GM21526 (cell line): Measurements from ENCODE around the gene SWI5.

Source experiments
- ATAC-seq: cut with Tn5 transposase; IDR thresholded peaks from one replicate; pipeline ENCODE4 v1.9.1; 2021; ENCODE audit warnings: moderate library complexity; ENCODE audit not compliant: unreplicated experiment, low FRiP score

The SWI5 gene

GRCh38 chr9:128250839-128251731 is 25.0 kb upstream of the SWI5 start:
- ATAC-seq = no peak

- no peak for ATAC-seq
These were observed 24.4 kb upstream of the SWI5 start for GRCh38 chr9:128251732-128252100.

DNA sequence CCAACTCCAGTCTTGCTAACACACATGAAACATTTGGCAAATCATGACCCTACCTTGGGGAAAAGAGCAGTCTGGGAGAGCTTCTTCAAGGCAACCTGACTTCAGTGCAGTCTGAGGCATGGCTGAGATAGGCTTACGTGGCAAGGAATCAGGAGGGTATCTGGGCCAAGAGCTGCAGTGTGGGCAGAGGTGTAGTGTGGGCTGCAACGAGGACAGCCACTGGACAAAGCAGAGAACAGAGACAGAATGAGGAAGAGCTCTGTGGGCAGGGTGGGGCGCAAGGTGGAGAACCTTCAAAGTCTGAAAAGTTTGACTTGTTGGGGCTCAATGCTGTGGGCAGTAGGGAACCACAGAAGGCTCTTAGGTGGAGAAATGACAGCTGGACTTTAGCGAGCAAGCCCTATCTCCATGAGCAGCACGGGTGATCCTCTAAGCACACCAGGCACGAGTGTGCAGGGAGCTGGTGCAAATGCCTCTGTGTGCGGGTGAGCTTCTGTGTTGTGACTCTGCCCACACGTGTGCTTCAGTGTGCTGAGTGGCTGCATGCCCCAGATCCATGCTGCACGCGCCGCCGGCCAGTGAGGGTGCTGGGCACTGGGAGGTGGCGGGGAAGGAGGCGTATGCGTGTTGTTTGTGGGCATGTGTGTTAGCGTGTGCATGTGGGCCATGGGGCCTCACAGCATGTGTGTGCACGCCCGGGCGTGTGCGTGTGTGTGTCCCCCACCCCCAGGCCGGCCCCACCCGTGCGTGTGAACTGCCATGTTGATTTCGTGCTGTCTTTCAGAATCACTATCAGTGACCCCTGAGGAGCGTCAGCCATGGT is 23.5 kb upstream of the SWI5 start:
- ATAC-seq = no peak

DNA sequence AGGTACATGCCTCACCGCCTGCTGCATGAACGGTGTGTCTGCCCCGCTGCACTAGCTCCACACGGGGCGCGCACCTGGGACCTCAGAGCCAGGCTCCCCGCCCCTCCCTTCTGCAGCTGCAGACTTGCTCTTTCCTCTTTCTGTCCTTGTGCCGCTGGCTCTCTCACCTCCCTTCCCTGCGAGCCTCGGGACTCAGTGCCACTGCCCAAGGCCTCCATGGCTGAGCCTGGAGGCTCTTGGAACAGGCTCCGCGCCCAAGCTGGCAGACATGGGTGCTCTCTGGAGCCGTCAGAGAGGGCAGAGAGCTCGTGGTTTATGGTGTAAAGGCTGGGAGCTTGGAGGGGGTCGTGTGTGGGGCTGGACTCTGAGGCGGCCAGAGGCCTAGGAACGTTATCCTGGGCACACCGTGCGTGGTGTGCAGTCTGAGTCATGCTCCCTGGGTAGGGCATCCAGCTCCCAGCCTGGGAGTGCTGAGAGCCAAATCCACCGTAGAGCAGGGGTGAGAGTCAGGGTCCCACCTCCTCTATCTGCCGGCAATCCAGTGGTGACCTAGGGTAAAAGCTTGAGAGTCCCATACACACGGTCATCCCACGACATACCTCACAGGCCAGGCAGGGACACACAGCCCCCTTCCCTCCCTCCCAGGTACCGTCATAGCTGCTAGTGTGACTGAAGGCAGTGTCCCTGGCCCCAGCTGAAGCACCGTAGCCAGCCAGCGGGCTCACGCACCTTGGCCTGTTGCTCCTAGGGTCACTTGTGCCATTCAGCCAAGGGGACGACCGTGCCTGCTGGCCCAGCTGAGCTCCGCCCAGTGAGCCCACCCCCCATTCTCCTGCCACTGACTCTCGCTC is 22.7 kb upstream of the SWI5 start:
- ATAC-seq = no peak

DNA sequence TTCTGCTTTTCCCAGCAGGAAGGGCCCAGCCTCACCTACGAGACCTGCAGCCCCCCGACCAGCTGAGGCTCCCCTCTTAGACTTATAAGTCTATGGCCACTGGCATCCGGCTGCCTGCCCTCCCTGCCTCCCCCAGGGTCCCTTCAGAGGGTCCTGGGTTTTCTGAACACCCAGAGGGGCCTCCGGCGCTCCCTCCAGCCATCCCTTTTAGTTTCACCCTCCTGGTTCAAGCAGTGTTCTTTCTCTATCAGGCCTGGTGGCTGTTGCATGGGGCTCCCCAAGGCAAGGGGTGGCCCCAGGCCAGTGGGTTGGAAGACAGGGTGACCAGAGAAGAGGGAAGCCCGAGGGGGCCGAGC is 22.1 kb upstream of the SWI5 start:
- ATAC-seq = no peak

GRCh38 chr9:128254362-128254761 is 21.7 kb upstream of the SWI5 start:
- no peak for ATAC-seq

- no peak for ATAC-seq
These were observed 21.0 kb upstream of the SWI5 start for GRCh38 chr9:128254855-128255759.

- no peak for ATAC-seq
These were observed 18.8 kb upstream of the SWI5 start for GRCh38 chr9:128257086-128257825.

GRCh38 chr9:128257907-128258306 is 18.2 kb upstream of the SWI5 start:
- no peak for ATAC-seq

- ATAC-seq = no peak
These were observed 17.8 kb upstream of the SWI5 start for GRCh38 chr9:128258326-128258725.

GRCh38 chr9:128259156-128259555 is 16.9 kb upstream of the SWI5 start:
- no peak for ATAC-seq

- ATAC-seq = no peak
These were observed 15.7 kb upstream of the SWI5 start for GRCh38 chr9:128260340-128260739.

DNA sequence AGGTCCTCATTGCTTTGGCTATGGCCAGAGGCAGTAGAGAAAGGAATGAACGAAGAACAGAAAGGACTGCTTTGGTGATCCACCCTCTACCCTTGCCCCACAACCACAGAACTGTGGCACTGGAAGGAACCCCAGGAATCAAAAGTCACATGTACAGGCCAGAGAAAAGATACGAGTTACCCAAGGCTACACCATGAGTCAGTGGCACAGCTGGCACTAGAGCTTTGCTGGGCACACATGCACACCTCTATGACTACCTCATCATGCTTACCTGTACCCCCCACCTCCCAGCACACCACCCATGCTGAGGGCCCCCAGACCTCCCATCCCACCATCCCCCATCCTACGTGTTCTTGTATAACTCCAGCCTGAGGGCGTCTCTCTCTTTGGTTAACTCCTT is 13.4 kb upstream of the SWI5 start:
- no peak for ATAC-seq

GRCh38 chr9:128265348-128265847 is 10.7 kb upstream of the SWI5 start:
- ATAC-seq = no peak

DNA sequence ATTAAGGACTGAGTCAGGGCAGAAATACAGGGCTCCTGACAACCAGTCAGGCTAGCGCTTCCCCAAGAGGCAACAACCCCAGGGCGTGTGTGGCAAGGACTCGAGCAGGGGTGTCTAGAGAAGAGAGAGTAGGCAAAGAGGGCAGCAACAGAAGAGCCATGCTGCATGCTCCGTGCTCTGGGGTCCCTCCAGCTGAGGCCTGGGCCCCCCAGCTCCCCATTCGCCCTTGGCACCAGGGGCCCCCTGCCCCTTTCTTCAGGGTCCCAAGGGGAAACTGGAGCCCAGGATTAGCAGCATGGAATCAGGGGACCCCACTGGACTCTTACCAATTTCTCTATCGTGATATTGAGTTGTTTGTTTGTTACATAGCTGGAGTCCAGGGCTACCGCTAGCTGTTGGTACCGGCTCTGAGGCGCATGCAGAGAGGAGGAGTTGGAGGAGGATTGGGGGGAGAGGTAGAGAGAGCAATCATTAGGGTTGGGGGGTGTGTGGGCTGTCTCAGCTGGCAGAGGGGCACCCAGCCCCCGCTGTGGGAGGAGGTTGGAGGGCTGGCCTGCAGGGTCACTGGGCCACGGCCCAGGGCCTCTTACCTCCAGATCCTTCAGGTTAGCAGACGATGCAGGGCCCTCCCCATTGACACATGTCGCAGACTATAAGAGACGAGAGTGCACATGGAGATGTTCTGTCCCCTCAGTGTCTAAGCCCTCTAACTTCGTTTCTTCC is 9.0 kb upstream of the SWI5 start:
- ATAC-seq = no peak

- no peak for ATAC-seq
These were observed 5.0 kb upstream of the SWI5 start for GRCh38 chr9:128271112-128271511.

- no peak for ATAC-seq
These were observed 4.6 kb upstream of the SWI5 start for GRCh38 chr9:128271512-128271911.

DNA sequence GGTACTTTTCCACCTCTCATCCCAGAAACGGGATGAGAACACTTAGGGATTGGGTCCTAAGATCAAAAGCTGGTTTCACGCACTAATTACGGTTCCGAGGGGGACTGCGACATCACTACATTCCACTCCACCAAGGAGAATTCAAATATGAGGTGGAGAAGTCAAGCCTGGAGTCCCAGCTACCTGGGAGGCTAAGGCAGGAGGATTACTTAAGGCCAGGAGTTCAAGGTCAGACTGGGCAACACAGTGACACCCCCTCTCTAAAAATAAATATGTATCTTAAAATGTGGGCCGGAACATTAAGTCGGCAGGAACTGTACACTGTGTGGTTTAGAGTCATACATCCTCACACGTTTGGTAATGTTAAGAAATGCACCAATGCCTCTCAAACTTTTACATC is 1.8 kb upstream of the SWI5 start:
- ATAC-seq = no peak
